ENCODE measurements around the gene SPATA2.
"Not testable (repeated sequence)": the region's sequence is repeated elsewhere in the genome, so short reads cannot be mapped to it uniquely, and the experiment has no call there.

SPATA2 gene

GRCh38 chr20:49901588-49901987 lies 13.7 kb downstream of the SPATA2 start:
- DNase-seq = no peak

GRCh38 chr20:49899541-49900383 lies 15.6 kb downstream of the SPATA2 start:
- no peak for DNase-seq

DNA sequence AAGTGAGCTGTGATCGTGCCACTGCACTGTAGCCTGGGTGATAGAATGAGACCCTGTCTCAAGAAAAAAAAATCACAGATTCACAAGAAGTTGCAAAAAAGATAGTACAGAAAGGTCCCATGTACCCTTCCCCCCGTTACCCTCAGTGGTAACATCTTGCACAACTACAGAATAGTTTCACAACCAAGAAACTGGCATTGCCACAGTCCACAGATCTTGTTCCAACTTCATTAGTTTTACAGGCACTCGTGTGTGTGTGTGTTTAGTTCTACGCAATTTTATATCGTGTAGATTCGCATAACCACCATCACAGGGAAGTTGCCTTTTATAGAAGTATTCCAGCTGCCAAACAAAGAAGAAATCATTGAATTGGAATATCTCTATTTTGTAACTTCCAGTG lies 19.1 kb downstream of the SPATA2 start:
- DNase-seq = no peak

DNA sequence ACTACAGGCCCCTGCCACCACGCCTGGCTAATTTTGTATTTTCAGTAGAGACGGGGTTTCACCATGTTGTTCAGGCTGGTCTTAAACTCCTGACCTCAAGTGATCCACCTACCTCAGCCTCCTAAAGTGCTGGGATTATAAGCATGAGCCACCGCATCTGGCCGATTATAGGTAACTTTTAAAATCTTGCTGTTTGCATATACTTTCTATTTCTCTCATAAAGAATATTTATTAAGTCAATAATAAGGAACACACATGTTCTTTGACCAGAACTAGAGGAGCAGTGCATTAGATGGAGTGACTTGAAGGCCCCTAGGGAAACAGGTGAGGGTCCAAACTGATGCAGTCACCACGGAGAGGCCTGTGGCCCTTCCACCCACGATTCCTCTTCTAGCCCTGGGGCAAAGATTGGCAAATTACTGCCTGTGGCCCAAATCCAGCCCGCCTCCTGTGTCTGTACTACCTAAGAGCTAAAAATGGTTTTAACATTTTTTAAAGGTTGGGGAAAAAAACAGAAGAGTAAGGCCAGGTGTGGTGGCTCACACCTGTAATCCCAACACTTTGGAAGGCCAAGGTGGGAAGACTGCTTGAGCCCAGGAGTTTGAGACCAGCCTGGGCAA lies 19.7 kb downstream of the SPATA2 start:
- not testable (repeated sequence) for DNase-seq

DNA sequence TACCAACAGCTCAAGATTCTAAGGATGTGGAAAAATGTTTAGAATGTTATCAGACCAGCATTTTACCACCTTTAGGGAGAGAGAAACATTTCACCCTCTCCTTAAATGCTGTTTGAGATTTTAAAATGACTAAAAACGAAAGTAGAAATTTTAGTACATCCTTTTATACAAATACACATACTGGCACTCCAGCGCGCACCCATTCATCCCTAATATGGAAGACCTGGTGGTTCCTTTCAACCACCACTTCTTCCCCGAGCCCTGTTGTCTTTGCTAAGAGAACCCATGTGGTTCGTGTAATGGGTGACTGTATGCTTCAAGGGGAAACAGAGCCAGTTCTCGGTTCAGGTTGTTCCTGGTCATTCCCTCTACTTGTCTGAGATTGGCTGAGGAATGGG lies 21.3 kb downstream of the SPATA2 start:
- DNase-seq = peak; percentile 62

- DNase-seq = peak; percentile 74
These were observed 21.9 kb downstream of the SPATA2 start for GRCh38 chr20:49893242-49894072.

DNA sequence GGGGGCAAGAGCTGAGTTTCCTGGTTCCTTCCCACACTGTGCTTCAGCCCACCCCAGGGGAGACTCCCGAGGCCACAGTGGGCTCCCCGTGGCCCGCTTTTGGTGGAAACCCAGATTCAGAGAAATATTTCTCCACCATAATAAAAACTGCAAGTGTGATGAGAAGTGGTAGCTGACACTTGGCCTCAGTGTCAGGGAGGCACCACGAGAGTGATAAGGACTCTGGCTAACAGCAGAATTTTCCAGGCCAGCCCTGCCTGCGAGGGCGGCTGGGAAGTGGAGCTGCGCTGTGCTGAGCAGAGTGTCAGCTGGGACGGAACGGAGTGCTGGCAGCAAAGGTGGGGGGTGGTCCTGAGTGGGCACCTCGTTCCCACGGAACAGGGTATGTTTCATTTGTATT lies 22.5 kb downstream of the SPATA2 start:
- no peak for DNase-seq

GRCh38 chr20:49892260-49892659 lies 23.1 kb downstream of the SPATA2 start:
- no peak for DNase-seq

DNA sequence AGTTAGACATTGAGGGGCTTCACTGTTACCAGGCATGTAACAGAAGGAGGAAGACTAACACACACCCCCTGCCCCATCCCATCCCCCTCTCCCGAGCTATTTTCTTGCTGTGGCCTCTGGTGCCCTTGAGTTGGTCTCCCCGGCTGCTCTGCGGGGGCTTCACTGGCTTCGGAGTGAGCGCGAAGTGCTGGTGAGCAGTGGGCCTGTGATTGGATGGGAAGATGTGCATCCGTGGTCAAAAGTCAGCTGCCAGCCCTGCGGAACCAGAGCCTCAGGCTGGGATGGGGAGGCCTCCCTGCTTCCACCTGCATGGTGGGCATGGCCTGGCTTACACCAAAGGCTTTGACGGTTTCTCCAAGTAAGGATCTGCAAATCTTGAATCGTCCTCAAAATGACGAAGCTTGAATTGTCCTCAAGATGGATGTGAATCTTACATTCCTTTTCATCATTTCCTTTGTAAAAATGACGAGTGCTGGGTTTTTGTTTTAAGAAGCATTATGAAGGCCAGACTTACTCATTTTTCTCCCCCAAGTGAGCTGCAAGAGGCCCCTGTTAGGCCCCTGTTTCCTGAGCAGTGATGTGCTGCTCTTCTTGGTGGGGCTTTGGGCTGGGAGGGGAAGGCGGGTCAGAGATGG lies 23.7 kb downstream of the SPATA2 start:
- DNase-seq = no peak

DNA sequence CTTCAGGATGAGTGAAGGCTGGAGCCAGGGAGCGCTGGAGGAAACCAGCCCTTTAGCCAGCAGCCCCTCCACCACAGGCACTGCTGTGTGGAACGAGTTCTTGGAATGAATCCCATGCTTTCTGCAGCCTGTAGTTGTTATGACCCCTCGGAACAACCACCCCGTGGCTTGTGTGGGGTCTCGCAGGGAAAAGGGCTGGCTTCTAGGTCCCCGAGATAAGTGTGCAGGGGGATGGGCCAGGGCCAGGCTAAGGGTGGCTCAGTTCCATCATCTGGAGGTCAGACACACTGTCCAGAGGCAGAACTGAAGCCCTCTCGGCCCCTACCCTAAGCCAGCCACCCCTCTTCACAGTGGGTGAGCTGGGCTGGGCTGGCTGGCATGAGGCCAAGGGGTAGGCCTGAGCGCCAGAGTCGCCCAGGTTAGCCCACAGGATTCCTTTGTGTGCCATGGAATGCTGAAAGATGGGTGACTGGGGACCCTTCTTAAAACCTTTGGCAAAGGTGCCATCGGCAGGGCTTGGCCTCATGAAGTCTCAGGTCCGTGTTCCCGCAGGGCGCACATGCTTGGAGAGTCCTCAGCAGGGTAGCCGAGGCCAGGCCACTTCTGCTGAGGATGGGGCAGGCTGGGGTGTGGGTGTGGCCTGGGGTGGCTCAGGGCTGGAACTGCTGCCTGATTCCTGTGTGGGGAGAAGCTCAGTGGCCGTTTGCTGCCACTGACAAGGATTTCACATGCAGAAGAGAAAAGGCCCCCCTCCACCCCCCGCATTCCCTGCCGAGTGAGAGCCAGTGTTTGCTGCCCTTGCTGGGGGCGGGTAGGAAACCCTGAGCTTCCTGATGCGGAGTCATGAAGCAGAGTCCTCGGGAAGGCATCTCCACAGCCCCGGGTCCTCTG lies 24.6 kb downstream of the SPATA2 start:
- no peak for DNase-seq

GRCh38 chr20:49889935-49890333 lies 25.4 kb downstream of the SPATA2 start:
- DNase-seq = no peak

- DNase-seq = no peak
These were observed 26.1 kb downstream of the SPATA2 start for GRCh38 chr20:49889001-49889934.

DNA sequence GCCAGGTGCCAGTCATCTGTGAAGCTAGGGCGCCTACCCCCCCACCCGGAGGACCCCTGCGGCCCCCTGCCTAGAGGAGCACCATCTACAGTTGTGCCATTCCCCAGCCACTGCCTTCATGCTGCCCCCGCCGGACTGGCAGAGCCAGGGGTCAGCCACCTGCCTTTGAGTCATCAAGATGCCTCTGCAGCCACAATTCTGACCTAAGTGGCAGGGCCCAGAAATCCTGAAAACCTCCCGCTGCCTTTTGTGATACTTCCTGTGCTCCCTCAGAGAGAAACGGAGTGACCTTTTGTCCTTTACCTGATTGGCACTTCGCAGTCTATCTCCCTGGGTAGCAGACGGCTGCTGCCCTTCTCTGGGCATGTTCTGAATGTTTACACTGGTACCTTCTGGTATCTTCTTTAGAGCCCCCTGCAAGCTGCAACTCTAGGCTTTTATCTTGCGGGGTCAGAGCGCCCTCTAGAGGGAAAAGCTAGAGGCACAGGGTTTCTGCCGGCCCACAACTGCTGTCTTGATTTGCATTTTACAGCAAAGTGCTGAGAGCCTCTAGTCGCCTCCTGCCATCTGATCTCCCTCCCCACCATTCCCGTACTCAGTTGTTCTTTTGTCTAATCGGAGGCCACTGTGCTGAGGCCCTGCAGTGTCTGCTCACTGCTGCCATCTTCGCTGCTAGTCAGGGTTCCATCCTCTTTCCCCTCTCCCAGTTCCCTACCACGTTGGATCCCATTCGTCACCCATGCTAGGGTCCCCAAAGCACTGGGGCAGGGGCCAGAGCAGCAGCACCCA lies 26.9 kb downstream of the SPATA2 start:
- DNase-seq = peak; percentile 77

GRCh38 chr20:49887251-49888211 lies 27.8 kb downstream of the SPATA2 start:
- no peak for DNase-seq

DNA sequence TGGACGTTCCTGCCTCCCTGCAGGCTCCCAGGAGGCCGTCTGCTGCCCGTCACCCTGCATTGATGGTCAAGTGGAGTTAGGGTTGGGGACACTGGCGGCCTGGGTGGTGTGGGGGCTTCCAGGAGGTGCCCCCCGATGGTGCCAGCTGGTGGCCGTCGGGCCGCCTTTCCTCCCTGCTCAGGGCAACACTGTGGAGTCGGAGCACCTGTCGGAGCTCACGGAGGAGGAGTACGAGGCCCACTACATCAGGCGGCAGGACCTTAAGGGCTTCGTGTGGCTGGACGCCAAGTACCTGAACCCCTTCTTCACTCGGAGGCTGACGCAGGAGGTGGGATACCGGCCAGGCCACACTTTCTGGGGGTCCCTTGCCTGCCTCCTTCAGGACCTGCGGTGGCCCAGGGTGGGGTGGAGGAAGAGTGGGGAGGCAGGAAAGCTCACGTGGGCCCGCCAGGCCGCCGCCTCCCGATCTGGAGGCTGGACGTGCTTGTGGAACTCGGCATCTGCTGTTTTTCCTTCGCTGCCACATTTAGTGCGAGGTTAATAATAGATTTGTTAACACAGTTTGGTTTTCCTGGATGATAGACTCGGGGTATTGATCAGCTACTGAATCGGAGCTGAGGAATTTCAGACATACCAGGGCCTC lies 28.6 kb downstream of the SPATA2 start:
- DNase-seq = no peak

GRCh38 chr20:49885558-49886332 lies 29.6 kb downstream of the SPATA2 start:
- DNase-seq = no peak

GRCh38 chr20:49883246-49883802 lies 32.0 kb downstream of the SPATA2 start:
- no peak for DNase-seq

All from stimulated activated CD8-positive, alpha-beta memory T cell treated with anti-CD3 and anti-CD28 coated beads, Interleukin-4, amount 100 ng/mL, for 48 hours (primary cell).